GM18909 (cell line): ENCODE data around the gene MTOR.

Source experiments
- ATAC-seq: cut with Tn5 transposase; IDR thresholded peaks from one replicate; pipeline ENCODE4 v1.9.1; 2021; ENCODE audit warnings: mild to moderate bottlenecking; ENCODE audit not compliant: unreplicated experiment, poor library complexity

Gene MTOR

DNA sequence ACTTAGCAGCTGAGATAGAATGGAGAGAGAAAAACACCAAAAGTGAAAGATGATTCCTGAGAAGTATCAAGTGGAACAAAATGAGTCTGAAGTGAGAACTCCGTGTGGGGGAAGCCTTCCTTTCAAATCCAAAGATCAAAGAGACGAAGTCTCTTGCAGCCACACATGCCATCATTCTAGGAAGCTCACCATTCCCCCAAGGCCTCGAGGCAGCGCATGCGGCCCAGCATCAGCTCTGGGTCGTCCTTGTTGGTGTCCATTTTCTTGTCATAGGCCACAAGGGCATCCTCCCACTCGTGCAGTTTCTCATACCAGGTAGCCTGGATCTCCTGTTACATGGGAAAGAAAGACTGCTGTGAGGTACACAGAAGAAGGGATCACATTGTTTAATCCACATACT lies 105.4 kb downstream of the MTOR start:
- no peak for ATAC-seq

DNA sequence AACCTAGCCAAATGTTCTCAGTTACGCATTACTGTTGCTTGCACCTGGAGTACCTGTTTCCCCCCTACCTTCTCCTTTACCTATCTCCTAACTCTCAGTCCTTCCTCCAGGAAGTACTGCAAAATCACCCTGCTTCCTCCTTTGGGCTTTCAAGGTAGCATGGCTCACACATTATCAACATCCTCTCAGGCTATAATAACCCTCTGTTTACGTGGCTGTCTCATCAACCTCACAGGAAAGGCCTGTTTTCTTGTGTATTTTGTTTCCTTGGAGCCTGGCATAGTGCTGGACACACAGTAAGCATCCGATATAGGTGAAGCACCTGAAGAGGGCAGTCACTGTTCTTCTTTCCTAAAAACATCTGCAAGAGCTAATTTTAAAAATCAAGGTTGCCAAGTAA lies 105.9 kb downstream of the MTOR start:
- no peak for ATAC-seq

DNA sequence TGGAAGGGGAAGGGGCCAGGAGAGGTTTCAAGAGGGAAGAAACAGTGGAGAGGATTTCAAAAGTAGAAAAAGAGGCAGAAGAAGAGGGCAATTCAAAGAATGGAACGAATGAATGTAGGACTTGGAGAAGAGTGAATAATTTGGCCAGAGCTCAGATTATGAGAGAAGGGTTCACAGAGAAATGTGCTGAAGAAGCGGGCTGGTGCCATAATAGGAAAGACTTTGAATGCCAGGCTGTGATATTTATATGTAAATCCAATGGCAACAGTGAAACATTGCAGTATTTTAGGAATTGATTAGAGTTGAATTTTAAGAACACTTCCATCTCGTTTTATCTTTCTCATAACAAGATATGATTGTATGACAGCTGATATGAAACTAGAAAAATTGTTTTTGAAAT lies 109.2 kb downstream of the MTOR start:
- ATAC-seq, result no peak

DNA sequence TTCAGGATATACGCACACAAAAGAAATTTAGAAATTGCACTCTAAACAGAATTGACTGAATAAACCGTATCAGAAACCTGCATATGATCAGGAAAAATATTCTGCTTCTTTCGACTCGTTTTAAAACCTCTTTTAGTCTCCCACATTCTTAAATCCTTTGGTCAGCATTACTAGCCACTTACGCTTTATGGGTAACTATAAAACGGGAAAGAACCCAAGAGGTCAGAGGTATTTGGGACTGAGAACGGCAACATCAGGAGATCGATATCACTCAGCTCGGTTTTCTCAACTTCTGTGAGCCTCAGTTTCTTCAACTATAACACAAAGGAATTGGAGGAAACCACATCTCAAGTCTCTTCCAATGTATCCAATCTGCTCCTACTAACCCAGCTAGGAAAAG lies 109.6 kb downstream of the MTOR start:
- no peak for ATAC-seq

DNA sequence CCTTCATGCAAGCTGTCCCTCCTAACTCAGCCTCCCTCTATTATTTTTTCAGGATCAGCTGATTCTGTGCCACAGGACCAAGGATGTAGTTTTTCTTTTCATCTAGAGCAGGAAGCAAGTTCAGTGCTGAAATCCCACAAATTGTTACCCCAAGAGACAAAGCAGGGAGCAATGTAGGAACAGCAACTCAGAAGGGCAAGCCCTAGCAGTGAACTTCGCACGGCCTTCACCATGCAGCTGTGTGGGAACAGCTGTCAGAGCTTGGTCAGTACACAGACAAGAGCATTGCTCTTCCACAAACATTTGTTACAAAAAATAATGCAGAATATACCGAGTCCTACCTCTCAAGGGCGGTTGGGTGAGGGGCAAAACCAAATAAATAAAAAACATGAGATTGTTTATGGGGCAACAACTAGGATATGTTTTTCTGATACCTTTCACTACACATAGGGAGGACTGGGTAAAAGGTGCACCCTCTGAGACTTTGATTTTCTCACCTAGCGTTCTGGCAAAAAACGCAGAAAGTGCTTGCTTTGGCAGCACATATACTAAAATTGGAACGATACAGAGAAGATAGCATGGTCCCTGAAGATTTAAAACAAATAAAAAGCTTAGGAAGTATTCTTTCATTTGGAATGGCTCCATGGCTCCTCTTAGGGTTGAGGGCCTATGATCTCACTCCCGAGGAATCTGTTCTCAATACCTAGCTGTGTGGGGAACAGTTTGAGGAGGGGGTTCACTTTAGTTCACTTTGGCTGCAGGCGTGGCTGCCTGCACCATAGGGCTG lies 110.3 kb downstream of the MTOR start:
- ATAC-seq, result no peak

DNA sequence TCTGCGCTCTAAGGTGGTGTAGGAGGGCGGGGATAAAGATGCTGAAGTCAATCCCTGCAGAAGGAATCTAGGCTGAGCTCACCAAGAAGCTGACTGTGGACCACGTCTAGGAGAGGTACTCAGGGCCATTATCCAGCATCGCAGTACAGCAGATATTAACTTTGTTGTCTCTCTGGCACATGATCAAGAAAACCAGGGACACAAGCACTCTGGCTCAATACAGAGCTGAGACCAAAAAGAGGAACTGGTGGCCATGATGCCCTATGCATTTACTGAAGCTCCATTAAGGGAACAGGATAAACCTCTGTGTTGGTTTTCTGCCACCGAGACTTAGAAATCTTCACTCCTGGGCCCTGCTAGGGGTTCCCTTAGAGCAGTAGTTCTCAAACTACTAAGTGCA lies 111.2 kb downstream of the MTOR start:
- ATAC-seq, result no peak

DNA sequence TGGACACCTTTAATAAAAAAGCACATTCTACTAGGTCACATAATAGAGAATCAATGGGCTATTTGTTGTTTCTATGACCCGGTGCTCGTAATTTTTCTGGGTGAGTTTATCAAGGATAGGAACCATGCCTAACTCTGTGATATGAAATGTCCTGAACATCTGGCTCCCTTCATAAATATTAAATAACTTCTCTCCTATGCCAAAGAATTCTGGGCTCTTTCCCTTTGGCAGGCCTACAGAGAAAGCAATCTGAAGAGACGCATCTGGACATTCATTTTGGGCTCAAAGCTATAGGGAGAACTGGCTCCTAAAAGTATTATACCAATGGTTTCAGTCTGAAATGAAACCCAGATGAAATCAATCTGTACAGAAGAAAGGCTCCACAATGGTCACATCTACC lies 112.0 kb downstream of the MTOR start:
- ATAC-seq, result no peak

DNA sequence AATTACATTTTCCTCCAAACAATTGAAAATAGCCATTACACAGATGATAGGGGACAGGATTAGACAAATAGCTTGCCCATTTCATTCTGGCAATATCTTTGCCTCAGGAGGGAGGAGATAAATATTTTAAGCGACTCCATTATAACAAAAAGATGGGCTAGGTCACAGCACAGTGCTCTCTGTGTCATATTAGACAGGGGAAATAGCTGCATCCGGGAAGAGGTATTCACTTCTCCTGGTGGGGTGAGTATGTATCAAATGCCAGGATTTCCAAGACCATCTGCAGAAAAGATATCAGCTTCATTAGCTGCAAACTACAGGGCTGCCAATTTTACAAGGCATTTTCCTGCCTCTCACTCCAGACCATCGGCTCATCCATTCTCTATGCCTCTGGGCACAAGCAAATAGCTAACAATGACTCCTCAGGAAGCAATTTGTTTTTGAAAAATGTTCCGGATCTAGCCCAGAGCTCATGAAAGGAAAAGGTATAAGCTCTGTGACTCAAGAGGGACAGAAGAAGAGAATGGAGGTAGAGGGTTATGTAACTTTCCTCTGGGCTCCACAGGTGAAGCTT lies 115.1 kb downstream of the MTOR start:
- no peak for ATAC-seq

DNA sequence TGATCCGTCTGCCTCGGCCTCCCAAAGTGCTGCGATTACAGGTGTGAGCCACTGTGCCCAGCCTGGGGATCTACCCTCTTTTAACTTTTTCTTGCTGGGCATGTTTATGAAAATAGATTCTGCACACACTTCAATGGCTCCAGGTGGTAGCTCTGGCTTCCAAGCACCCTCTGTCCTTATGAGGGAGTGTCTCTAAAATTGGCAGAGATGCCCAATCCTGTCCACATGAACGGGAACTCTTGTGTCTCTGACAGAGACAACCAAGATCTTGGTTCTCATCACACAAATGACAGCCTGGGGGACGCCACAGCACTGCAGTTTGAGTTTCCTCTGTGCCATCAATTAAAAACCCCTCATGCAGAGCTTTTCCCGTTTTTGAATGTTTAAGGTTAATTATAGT lies 116.6 kb downstream of the MTOR start:
- ATAC-seq, result no peak

DNA sequence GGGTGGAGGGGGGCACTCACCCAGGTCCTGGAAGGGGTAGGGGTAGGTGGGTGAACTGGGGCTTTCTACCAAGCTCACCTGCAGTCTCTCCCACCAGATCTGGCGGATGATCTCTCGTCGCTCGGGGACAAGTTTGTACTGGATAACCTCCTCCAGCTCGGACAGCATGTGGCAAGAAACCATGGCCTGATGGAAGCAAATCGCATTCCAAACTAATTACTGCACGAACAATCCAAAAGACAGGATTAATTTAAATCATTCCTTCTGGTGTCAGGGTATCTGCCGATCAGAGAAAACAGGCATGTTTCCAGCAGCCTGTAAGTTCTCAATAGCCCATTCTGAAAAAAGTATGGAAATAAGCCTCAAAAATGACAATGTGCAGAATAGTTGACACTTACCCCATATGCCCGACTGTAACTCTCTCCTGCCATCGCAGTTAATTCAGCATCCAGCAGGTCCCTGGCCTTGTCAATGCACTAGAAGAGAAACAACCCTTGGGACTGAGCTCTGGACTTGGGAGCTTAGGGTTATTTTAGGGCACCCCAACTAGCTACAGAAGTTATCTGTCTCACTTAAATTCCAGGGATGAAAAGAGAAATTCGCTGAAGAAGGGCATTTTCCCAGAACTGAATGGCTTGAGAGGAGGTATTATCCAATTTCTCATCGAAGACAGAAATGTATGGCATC lies 117.6 kb downstream of the MTOR start:
- ATAC-seq, result no peak

DNA sequence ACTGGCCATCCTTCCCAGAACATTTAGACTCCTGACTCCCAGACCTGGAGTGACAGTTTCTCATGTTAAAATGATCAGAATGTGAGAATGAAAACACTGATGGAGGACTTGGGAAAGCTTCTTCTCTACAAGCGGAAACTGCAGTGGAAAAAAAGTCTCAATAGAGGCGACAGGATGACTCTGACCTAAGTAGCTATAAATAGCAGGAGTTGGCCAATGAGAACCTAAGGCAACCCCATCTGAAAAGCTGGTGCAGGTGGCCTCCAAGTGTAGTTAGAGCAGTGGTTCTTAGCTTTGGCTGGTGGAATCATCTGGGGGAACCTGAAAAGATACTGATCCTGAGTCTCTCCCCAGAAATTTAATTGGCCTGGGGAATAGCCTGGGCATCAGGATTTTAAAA lies 118.4 kb downstream of the MTOR start:
- no peak for ATAC-seq

DNA sequence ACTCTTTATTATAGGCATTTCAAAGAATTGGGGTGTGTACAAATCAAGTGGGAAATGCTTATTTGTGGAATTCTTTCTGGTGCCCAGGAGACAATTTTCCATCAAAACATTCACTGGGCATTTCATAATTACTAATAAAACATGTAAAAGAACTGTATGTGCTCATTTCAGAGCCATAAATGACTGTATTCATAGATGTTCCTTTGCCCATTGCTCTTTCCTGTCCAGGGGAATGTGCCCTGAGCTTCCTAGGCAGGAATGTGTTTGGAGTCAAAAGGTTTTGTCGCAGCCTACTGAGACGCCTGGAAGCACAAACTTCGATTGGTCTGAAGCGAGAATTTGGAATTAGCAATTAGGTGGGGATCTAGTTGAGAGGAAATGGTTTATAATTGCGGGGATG lies 119.0 kb downstream of the MTOR start:
- no peak for ATAC-seq

DNA sequence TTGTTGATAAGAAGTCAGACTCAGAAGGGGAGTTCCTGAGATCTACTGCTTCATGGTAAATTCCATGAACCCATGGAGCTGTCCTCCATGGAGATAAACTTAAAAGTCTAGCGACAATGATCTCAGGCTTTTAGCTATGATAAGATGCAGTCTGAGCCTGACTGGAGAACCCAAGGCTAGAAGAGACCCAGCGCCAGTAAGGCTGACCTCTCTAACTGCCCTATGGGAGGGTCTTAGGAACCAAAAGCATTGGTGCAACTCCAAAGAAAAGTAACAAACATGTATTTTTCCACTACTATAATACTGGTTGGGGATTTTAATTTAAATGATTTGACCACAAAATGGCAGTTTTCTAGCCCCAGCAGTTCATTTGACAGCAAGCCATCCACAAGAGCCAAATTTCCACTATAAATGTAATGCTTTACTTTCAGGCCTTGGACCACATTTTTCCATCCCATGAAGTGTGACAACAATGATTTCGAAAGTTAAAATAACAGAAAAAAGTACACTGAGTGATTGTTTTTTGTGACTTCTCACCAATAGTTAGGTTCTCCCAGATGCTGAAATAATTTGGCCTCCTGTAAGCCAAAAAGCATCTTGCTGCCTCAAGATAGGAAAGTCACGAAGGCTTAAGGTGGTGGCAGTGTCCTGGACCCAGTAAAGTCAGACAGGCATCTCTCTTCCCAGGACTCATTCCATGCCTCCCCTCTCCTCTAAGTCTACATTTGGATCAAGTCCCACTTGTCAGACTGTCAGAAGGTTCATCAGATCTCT lies 119.5 kb downstream of the MTOR start:
- ATAC-seq, result no peak

DNA sequence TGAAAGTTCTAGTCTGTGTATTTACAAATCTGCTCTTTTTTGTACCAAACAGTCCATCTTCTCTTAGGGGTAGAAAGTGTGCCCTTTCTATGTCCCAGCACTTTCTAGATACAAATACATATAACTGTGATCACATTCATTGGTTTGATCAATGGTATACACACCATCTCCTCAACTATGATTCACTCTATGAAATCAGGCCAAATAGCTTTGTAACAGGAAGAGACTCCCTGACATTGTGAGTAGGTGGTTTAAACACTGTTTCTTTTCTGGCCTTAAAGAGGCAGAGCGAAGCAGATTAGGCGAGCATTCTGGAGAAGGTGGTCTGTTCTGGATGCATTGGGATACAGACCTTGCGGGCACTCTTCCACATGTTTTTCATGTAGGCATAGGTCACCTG lies 123.4 kb downstream of the MTOR start:
- ATAC-seq, result no peak

DNA sequence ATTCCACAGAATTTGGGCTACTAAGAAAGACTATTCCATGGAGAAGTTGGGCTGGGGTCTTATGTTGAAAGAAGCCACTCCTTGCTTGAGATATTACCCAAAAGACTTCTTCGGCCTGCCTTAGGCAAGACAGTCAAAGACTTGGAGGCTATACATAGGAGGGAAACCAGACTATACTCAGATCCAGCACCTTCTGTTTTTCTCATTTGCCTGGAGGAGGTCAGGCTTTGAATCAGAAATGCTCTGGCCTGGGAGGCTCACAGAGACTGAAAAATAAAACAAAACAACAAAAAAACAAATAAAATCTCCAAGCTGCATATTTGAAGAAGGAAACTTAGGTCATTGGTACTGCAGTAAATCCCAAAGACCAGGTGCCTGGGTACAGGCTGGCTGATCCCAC lies 124.3 kb downstream of the MTOR start:
- no peak for ATAC-seq

DNA sequence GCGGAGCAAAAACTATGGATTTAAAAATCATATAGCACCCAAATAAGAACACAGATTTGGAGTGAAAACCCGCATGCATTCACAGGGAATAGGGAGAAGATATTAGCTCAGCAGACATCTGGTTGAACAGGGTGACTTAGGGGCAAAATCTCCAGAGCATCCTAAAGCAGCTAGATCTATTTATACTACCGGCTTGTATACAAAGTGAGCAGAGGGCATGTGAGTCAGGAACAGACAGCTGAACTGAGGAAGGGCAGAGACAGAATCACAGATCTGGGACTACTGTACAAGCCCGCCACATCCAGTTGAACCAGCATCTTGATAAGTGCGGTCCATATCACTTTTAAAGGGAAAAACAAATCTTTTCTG lies 127.5 kb downstream of the MTOR start:
- ATAC-seq, result no peak

DNA sequence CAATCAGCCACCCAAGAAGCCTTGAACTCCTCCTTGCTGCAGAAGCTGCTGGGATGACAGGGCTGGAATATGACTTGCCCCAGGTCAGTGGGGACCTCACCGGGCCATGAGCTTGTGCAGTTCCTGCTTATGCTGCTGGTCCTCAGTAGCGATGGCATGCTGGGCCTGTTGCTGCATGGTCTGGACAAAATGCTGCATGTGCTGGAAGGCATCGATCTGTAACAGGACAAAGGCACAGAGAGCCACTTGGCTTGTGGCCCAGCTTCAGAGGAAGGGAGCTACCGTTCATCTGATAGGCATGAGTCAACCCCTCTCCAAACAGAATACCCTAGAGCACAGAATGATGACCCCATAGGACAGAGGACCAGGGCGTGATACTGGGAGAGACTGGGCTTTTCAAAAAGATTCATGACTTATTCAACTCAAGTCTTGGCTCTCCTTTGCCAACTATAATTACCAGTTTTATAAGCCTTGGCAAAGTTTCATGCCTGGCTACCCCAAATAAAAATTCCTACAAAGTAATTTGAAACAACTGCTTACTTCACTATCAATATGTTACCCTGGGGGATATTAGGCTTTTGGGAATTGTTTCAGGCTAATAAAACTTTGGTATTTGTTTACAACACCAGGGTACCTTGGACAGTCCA lies 128.0 kb downstream of the MTOR start:
- ATAC-seq, result no peak

DNA sequence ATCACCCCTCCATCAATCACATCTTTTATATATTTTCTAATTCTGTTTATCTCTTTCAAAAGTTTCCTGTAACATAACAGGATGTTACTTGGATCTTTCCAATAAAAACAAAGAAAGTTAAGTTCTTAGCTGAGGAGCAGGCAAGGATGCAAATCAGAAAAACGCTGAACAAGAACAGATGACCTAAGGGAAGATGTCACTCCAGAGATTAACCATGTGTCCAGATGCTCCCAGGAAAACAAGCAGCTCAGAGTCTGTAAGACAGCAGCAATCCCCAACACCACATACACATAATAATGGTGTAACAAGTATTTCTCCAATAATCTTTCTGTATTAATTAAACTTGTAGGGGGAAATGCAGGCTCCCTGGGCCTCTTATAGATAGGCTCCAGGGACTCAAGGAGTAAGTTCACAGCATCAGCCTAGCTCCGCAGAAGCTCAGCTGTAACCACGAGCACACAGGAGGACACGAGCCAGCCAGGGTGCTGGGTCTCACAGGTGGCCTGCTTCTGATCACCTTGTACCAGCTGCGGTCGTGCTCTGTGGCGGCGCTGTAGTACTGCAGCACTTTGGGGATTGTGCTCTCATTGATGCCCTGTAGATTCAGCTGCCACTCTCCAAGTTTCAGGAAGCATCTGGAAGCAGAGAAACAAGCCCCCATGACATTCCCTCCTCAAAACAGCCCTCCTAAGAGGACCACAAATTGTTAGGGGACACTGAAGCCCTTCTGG lies 129.6 kb downstream of the MTOR start:
- ATAC-seq, result no peak

DNA sequence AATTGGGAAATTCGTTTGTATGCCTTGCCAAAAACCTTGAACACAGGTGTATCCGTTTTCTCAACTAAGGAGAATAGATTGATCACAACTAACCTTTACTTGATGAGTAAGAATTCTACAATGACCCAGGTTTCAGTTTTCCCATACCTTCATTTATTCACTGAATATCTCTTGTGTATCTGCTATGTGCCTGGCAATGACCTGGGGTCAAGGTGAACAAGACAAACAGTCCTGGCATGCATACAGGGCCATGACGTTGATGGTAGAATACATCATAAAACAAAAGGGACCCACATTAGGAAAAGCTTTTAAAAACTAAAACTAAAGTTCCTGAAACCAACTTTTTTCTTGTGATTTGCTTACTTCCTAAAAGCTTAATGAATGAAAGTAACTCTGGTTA lies 130.5 kb downstream of the MTOR start:
- ATAC-seq, result no peak

DNA sequence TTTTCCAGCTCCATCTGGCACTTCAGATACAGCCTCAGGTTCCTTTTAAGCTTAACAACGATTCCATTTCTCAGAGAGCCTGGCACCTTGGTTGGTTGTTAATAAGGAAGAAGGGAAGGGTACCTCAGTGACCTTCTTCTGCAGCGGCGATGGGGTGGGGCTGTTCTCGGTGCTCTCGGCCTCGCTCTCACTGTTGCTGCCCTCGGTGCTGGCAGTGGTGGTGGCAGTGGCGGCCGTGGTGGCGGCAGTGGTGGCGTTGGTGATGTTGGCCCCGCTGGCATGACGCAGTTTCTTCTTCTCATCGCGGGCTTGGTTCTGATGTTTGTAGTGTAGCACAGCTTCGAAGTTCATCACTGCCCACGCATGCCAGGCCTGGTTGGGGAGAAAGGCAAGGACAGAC lies 131.9 kb downstream of the MTOR start:
- no peak for ATAC-seq
